ENCODE data around the gene GET4.

GET4 gene

DNA sequence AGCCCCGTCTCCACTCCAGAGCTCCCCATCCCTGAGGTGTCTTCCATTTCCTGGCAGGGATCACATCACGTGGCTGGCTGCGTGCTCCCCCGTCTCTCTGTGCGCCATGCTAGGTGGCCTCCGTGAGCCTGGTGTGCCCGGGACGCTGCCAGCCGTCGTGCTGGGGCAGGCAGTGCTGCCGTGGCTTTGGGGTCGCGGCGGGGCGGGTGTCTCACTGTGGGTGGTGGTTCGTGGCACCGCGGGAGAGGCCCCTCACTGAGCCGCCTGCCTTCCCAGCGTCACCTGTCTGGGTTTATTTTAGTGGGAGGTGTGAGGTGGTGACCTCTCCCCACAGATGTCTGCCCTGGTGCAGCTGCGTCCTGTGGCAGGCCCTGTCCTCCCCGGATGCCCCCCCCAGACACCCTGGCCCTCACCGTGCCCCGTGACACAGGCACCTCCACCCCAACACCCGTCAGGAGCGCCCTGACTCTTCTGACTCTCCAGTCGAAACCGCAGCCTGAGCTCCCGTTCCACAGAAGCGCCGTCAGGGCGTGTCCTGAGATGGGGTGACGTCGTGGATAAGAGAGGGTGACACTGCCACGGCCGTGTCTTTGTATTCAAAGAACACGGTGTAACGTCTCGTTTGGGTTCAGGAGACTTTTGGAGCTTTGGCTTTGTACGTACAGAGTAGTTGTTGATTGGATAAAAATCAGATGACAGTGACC lies 18.0 kb downstream of the GET4 start:
- DNase-seq (ENCODE audit: low read depth): no peak
- TF ChIP-seq, protein P1, sequence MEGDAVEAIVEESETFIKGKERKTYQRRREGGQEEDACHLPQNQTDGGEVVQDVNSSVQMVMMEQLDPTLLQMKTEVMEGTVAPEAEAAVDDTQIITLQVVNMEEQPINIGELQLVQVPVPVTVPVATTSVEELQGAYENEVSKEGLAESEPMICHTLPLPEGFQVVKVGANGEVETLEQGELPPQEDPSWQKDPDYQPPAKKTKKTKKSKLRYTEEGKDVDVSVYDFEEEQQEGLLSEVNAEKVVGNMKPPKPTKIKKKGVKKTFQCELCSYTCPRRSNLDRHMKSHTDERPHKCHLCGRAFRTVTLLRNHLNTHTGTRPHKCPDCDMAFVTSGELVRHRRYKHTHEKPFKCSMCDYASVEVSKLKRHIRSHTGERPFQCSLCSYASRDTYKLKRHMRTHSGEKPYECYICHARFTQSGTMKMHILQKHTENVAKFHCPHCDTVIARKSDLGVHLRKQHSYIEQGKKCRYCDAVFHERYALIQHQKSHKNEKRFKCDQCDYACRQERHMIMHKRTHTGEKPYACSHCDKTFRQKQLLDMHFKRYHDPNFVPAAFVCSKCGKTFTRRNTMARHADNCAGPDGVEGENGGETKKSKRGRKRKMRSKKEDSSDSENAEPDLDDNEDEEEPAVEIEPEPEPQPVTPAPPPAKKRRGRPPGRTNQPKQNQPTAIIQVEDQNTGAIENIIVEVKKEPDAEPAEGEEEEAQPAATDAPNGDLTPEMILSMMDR (conservative IDR thresholded peaks at IDR 0.05; ENCODE audit: low read length): no peak
- no peak overlapping the region for H3K4me3 ChIP-seq (ENCODE audit: low read length)

DNA sequence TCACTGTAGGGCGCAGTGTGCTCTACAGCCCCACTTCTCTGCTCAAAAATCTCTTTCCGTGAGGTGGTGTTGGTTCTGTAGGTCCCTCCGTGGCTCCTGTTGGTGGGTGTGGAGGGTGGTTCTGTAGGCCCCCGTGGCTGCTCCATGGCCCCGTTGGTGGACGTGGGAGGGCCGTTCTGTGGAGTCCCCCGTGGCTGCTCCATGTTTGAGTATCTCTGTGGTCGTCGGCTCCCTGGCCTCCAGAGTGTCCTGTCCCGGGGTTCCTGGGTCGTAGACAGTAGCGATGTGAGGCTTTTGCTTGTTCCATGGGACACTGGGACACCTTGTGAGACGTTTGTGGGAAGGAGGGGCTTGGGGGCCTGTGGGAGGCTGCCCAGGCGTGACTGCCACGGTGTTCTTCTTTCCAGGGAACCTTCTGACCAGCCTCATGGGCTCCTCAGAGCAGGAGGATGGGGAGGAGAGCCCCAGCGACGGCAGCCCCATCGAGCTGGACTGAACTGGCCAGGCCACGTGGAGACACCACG lies 18.6 kb downstream of the GET4 start:
- TF ChIP-seq, protein P1 (conservative IDR thresholded peaks at IDR 0.05; ENCODE audit: low read length): no peak

DNA sequence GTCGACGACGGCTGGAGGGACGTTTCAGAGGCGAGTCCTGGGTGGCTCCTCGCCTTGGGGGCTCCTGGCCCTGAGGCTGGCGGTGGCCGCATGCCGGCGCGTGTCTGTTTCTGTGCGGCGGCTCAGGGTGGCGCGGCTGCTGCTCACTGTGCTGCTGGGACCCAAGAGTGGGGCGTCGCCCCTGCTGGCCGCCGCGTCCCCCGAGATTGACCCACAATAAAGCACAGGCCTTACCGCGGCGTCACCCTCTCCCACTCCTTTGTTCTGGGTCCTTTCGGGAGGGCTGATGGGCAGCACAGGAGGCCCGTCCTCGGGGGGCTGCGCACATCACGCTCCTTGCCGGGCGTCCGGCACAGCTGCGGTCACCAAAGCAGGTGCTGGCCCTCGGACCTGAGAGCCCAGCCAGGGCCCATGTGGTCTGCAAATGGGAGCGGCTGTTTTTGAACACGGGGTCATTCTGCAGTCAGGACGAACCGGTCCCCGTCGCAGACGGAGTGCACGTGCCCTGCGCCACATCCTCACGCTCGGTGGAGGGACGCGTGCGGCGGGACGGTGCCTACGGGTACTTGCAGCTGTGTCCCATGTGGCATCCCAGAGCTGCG lies 19.2 kb downstream of the GET4 start:
- TF ChIP-seq, protein P1 (conservative IDR thresholded peaks at IDR 0.05; ENCODE audit: low read length): no peak
- no peak for DNase-seq (ENCODE audit: low read depth)
- H3K4me3 ChIP-seq (ENCODE audit: low read length): no peak overlapping the region

More for the DNA sequence above, 18.6 kb downstream of the GET4 start:
- DNase-seq (ENCODE audit: low read depth): no peak
- no peak overlapping the region for H3K4me3 ChIP-seq (ENCODE audit: low read length)

DNA sequence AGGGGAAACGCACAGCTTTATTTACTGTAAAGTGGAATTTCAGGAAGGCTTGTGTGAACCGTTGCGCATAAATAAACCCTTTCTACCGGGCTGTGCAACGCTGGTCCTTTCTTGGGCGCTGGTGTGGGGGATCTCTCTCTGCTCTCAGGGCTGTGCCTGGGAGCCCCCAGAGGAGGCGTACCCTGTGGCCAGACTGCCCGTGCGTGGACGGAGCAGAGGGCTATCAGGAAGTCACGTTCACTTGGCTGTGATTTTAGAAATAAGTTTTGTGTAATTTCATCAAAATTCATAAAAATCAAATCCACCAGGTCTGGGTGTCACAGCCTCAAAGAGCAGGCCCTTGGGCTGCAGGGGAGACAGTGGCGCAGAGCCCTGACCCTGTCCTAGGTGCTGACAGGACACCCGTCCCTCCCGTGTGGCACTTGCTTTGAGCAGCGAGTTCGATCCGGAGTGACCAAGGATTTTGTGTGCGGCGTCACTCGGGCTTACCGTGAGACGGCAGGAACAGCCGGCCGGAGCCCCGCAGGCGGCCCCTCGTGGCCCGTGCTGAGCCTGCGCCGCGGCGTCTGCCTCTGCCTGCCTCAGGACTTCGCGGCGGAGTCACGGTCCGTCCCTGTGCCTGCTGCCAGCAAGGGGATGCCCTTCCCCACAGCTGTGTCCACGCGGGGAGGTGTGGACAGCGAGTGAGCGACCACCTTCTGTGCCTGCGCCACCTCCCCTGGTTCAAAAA lies 20.2 kb downstream of the GET4 start:
- H3K4me3 ChIP-seq (ENCODE audit: low read length): no peak overlapping the region
- DNase-seq (ENCODE audit: low read depth): no peak
- TF ChIP-seq, protein P1 (conservative IDR thresholded peaks at IDR 0.05; ENCODE audit: low read length): no peak

DNA sequence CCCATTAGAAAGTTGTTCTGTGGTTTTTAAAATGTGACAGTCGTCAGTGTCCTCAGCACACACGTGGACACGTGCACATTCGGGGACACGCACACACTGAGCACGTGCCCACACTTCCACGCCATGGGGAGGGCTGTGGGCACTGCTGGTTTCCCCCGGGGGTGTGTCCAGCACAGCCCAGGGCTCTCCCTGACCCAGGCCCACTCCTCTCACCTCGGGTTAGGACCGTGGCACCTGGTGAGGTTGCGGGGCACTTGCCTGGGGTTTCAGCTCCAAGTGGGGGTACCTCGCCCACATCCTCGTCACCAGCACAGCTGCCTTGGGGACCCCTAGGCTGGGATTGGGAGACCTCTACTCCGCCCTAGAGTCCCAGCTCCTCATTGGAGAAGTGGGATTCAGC lies 20.7 kb downstream of the GET4 start:
- TF ChIP-seq, protein P1 (conservative IDR thresholded peaks at IDR 0.05; ENCODE audit: low read length): no peak
- H3K4me3 ChIP-seq (ENCODE audit: low read length): no peak overlapping the region
- no peak for DNase-seq (ENCODE audit: low read depth)

DNA sequence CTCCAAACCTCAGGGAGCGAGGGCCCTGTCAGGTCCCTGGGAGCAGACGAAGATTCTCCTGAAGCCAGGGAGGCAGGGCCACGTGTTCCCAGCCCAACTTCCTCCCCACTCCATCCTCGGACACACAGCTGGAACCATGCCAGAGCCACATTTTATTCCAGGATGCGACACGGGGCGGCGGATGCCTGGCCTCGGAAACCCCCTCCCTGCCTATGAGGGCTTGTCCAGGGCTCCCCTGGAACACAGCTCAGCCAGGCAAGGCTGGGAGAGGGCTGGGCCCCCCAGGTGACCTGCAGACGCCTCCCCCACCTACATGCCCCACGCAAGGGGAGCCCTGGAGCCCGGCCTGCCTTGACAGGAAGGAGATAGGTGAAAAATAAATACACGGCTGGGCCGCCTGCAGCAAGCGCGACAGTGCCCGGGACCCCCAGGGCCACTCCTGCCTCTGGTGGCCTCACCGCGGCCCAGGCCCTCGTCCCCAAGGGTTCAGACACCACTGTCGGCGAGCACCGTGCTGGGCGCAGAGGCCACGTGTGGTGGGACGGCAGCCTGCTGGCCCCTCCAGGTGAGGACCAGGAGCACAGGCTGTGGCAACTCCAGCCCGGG lies 21.5 kb downstream of the GET4 start:
- no peak for DNase-seq (ENCODE audit: low read depth)

More for the DNA sequence above, 21.5 kb downstream of the GET4 start:
- TF ChIP-seq, protein P1 (conservative IDR thresholded peaks at IDR 0.05; ENCODE audit: low read length): no peak
- no peak overlapping the region for H3K4me3 ChIP-seq (ENCODE audit: low read length)

Data from AG10803 (cell line).